HG03439 (cell line): ENCODE results near the gene ASPSCR1.

ENCODE experiments used
- ATAC-seq: cut with Tn5 transposase; IDR thresholded peaks from one replicate; pipeline ENCODE4 v1.9.1; 2021; ENCODE audit warnings: mild to moderate bottlenecking, moderate library complexity; ENCODE audit not compliant: unreplicated experiment

Gene ASPSCR1

GRCh38 chr17:82053130-82053529, 75.7 kb downstream of the ASPSCR1 start:
- ATAC-seq: no peak

GRCh38 chr17:82053556-82054263, 76.3 kb downstream of the ASPSCR1 start:
- no peak for ATAC-seq

- no peak for ATAC-seq
Observed at GRCh38 chr17:82054351-82055022, 77.1 kb downstream of the ASPSCR1 start.

- no peak for ATAC-seq
Observed at GRCh38 chr17:82055023-82055964, 77.9 kb downstream of the ASPSCR1 start.

GRCh38 chr17:82055965-82056728, 78.7 kb downstream of the ASPSCR1 start:
- no peak for ATAC-seq

GRCh38 chr17:82056729-82057621, 79.5 kb downstream of the ASPSCR1 start:
- no peak for ATAC-seq

- no peak for ATAC-seq
Observed at GRCh38 chr17:82058230-82058854, 80.9 kb downstream of the ASPSCR1 start.

- ATAC-seq: no peak
Observed at GRCh38 chr17:82058855-82059249, 81.4 kb downstream of the ASPSCR1 start.

- no peak for ATAC-seq
Observed at GRCh38 chr17:82059272-82060000, 82.0 kb downstream of the ASPSCR1 start.

GRCh38 chr17:82060001-82060380, 82.6 kb downstream of the ASPSCR1 start:
- ATAC-seq: no peak

GRCh38 chr17:82060614-82061013, 83.2 kb downstream of the ASPSCR1 start:
- no peak for ATAC-seq

- no peak for ATAC-seq
Observed at GRCh38 chr17:82061047-82061925, 83.9 kb downstream of the ASPSCR1 start.

- no peak for ATAC-seq
Observed at GRCh38 chr17:82062076-82062983, 84.9 kb downstream of the ASPSCR1 start.

GRCh38 chr17:82062984-82063368, 85.5 kb downstream of the ASPSCR1 start:
- ATAC-seq: no peak

GRCh38 chr17:82063424-82064415, 86.3 kb downstream of the ASPSCR1 start:
- ATAC-seq: no peak
